ENCODE data around the gene ZNF579.
A peak's percentile ranks its signal among the peaks of the same experiment; 100 is the strongest.

Gene ZNF579

GRCh38 chr19:55623130-55623529, 42.5 kb upstream of the ZNF579 start:
- ChIA-PET POLR2A (ENCODE audit: low non-redundant PET) (no interaction called here), CTCF (interaction anchor here (0.7 to 1.3 kb wide), 2 partner anchors 17 to 119 kb away, joined by 3 read pairs; no protein-coding TSS in a partner anchor)
- H3K27ac ChIP-seq: peak overlapping the region; percentile 22
- TF ChIP-seq, protein P1, sequence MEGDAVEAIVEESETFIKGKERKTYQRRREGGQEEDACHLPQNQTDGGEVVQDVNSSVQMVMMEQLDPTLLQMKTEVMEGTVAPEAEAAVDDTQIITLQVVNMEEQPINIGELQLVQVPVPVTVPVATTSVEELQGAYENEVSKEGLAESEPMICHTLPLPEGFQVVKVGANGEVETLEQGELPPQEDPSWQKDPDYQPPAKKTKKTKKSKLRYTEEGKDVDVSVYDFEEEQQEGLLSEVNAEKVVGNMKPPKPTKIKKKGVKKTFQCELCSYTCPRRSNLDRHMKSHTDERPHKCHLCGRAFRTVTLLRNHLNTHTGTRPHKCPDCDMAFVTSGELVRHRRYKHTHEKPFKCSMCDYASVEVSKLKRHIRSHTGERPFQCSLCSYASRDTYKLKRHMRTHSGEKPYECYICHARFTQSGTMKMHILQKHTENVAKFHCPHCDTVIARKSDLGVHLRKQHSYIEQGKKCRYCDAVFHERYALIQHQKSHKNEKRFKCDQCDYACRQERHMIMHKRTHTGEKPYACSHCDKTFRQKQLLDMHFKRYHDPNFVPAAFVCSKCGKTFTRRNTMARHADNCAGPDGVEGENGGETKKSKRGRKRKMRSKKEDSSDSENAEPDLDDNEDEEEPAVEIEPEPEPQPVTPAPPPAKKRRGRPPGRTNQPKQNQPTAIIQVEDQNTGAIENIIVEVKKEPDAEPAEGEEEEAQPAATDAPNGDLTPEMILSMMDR (conservative IDR thresholded peaks at IDR 0.05; ENCODE audit: low read depth): no peak
- no peak for DNase-seq (ENCODE audit: low spot score)

GRCh38 chr19:55622242-55622969, 41.8 kb upstream of the ZNF579 start:
- DNase-seq (ENCODE audit: low spot score): no peak
- H3K27ac ChIP-seq: peak overlapping the region; percentile 22
- ChIA-PET CTCF (interaction anchor here (0.5 to 1.3 kb wide), 4 partner anchors 15 to 208 kb away, joined by 3 read pairs; no protein-coding TSS in a partner anchor), POLR2A (ENCODE audit: low non-redundant PET) (no interaction called here)
- TF ChIP-seq, protein P1 (conservative IDR thresholded peaks at IDR 0.05; ENCODE audit: low read depth): no peak

DNA sequence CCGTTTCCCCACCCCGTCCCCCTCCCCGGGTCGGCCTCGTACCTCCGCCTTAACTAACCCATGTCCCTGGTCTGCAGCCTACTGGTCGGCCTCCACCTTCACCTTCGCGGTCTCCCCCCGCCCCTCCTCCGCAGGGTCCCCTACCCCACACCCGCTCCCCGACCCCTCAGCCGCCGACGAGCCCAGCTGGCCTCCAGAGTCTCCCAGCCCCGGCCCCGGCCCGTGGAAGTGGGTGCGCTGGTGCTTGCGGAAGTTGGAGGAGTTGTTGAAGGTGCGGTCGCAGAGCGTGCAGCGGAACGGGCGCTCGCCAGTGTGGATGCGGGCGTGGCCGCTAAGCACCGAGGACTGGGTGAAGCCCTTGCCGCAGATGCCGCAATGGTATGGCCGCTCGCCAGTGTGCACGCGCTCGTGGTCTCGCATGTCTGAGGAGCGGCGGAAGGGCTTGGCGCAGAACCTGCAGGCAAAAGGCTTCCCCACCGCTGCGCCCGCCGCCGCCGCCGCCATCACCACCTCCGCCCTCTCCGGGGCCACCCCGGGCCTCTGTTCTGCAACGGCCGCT, 41.1 kb upstream of the ZNF579 start:
- TF ChIP-seq, protein P1 (conservative IDR thresholded peaks at IDR 0.05; ENCODE audit: low read depth): no peak
- DNase-seq (ENCODE audit: low spot score): no peak
- CTCF ChIA-PET: interaction anchor here (0.5 kb wide), 1 partner anchor 16 kb away, joined by 3 read pairs; no protein-coding TSS in a partner anchor
- POLR2A ChIA-PET (ENCODE audit: low non-redundant PET): no interaction called here
- peak overlapping the region; percentile 5; the same call in 1 of the 2 replicates for H3K27ac ChIP-seq

DNA sequence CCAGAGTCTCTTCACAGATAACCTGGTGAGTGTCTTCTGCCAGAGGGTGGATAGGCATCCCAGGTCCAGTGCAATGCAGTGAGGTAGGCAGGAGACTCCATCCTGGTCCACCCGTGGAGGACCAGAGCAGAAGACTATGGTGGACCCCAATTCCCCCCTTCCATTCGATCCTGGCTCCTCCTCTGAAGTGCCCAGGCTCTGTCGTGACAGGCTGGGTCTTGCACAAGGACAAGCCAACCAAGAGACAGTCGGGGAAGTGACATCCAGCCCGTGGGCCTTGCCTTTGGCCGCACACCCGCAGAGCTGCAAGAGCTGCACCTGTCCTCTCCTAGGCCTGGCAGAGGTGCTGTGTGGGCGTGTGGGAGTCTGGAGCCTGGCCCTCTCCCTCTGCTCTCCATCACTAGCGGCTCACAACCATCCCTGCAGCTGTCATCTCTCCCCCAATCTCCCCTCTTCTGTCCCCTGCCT, 40.6 kb upstream of the ZNF579 start:
- ChIA-PET CTCF (no interaction called here), POLR2A (ENCODE audit: low non-redundant PET) (no interaction called here)
- DNase-seq (ENCODE audit: low spot score): no peak
- H3K27ac ChIP-seq: 0 out of 2 replicates have a peak overlapping the region, but pooled peaks have one; percentile 5
- TF ChIP-seq, protein P1 (conservative IDR thresholded peaks at IDR 0.05; ENCODE audit: low read depth): no peak

DNA sequence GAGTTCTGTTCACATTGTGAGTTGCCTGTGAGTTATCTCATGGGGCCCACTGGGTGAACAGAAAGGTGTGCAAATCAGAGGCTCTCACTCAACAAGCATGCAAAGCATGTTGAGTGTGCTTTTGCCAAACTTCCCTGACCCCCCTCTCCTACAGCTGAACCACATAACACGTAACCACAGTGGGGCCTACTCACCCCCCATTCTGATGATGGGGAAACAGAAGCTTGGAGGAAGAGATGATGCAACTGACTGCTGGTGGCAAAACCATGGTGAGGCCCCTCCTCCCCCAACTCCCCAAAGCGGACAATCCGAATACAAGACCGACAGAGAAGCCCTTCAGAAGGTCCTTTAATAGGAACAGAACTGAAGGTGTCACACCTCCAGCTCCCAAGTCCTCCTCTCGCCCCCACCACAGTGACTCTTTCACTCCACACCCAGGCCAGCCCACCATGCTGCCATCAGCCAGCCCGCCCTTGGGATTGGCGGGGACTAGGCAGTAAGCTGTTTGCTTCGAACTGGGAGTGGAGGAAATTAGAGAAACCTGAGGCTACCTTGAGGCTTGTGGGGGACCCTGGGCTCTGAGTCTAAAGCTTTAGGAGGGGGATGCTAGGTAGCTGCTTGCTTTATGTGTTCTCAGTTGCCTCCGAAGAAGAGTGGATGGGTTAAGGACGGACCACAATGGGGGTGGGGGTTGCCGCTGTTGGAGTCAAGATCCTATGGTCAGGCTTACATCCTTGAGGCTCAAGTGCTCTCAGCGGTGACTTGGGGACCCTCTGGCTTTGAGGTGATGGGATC, 40.0 kb upstream of the ZNF579 start:
- no peak for DNase-seq (ENCODE audit: low spot score)
- 0 out of 2 replicates have a peak overlapping the region, but pooled peaks have one; percentile 5 for H3K27ac ChIP-seq
- CTCF ChIA-PET: interaction anchor here (0.8 kb wide), 1 partner anchor 12 kb away, joined by 5 read pairs; no protein-coding TSS in a partner anchor
- TF ChIP-seq, protein P1 (conservative IDR thresholded peaks at IDR 0.05; ENCODE audit: low read depth): no peak
- POLR2A ChIA-PET (ENCODE audit: low non-redundant PET): no interaction called here

- H3K27ac ChIP-seq: peak overlapping the region; percentile 21; the same call in 1 of the 2 replicates
- CTCF ChIA-PET: interaction anchor here (1.2 kb wide), 1 partner anchor 13 kb away, joined by 5 read pairs; no protein-coding TSS in a partner anchor
- TF ChIP-seq, protein P1 (conservative IDR thresholded peaks at IDR 0.05; ENCODE audit: low read depth): no peak
- DNase-seq (ENCODE audit: low spot score): no peak
- POLR2A ChIA-PET (ENCODE audit: low non-redundant PET): no interaction called here
Observed at GRCh38 chr19:55619286-55619685, 38.6 kb upstream of the ZNF579 start.
